OCI-LY7 (cell line): ENCODE data around the gene PRKCA.

Source experiments
- EZH2phosphoT487 ChIP-seq: fragments of 200-600 bp; sonication (generic); IDR thresholded peaks from 2 replicates; pipeline ENCODE4 v1.6.1; 2018; ENCODE audit warnings: low read depth, borderline replicate concordance, mild to moderate bottlenecking, mixed run types, antibody characterized with exemption, low read length, moderate library complexity, mixed read lengths
- TF ChIP-seq, protein P1 (sequence below): fragments of 200-600 bp; sonication (generic); conservative IDR thresholded peaks from 2 replicates; pipeline ENCODE4 v1.5.1; 2014; ENCODE audit warnings: mild to moderate bottlenecking, antibody characterized with exemption, low read length, moderate library complexity, mixed read lengths

- TF ChIP-seq, protein P1, sequence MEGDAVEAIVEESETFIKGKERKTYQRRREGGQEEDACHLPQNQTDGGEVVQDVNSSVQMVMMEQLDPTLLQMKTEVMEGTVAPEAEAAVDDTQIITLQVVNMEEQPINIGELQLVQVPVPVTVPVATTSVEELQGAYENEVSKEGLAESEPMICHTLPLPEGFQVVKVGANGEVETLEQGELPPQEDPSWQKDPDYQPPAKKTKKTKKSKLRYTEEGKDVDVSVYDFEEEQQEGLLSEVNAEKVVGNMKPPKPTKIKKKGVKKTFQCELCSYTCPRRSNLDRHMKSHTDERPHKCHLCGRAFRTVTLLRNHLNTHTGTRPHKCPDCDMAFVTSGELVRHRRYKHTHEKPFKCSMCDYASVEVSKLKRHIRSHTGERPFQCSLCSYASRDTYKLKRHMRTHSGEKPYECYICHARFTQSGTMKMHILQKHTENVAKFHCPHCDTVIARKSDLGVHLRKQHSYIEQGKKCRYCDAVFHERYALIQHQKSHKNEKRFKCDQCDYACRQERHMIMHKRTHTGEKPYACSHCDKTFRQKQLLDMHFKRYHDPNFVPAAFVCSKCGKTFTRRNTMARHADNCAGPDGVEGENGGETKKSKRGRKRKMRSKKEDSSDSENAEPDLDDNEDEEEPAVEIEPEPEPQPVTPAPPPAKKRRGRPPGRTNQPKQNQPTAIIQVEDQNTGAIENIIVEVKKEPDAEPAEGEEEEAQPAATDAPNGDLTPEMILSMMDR: no peak
- TF ChIP-seq EZH2phosphoT487: no peak
These were observed 34.0 kb upstream of the PRKCA start for GRCh38 chr17:66268247-66268927.
